ENCODE results near the gene POP4.
"Not testable (repeated sequence)": the region's sequence is repeated elsewhere in the genome, so short reads cannot be mapped to it uniquely, and the experiment has no call there.

POP4 gene

DNA sequence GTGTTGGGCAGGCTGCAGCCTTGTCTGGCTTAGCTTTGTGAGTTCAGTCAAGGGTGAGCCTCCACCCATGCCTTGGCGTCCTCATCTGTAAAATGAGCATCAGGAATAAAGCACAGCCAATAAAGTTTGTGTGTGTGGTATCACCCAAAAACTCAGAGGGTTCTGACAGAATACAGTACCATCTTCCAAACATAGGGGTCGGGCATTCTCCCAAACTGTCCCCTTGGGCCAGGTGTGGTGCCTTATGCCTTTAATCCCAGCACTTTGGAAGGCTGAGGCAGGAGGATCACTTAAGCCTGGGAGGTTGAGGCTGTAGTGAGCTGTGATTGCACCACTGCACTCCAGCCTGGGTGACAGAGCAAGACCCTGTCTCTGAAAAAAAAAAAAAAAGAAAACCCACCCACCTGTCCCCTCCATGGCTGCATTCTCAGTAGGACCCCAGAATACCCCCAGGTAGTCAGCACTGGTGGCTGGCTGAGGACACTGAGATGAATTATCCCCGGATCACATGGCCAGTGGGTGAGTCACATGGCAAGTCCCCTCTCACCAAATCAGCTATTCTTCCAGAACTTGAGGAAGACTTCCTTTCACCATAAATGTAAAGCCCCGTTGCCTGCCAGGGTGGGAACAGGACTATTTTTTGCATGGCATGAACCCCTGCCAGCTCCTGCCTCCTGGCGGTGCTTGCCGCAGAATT is 18.6 kb downstream of the POP4 start:
- no peak for DNase-seq
- H3K27ac ChIP-seq (ENCODE audit: low read length, poor library complexity, severe bottlenecking) = no peak overlapping the region
- no peak overlapping the region for H3K4me3 ChIP-seq (ENCODE audit: insufficient read depth in 1 of 2, low read depth in 1 of 2, low read length in 2 of 2)
- no peak overlapping the region for H2AK5ac ChIP-seq (ENCODE audit: low read length, severe bottlenecking)
- no peak overlapping the region for H3K18ac ChIP-seq (ENCODE audit: low read depth in 1 of 2, low read length in 2 of 2)
- peaks cover 9% of the 10 kb centered on the region for H3K4me1 ChIP-seq (ENCODE audit: control insufficient read depth, insufficient read depth, low read depth, low read length)
- H3K79me1 ChIP-seq (replicated peaks; ENCODE audit: low read length, poor library complexity, severe bottlenecking) = no peaks in the 10 kb centered on the region
- no peak overlapping the region for H3K14ac ChIP-seq (ENCODE audit: low read length in 2 of 2)
- H2BK15ac ChIP-seq (ENCODE audit: low read depth, poor library complexity, severe bottlenecking) = no peak overlapping the region
- peaks cover 4 to 12% of the 10 kb centered on the region in 2 experiments for H3K27me3 ChIP-seq (ENCODE audit: control insufficient read depth in 1 of 2, insufficient read depth in 1 of 2, low read length in 2 of 2)
- H2BK120ac ChIP-seq (ENCODE audit: low read depth, low read length) = no peak overlapping the region
- peak overlapping the region; percentile 45 for H4K8ac ChIP-seq (ENCODE audit: low read length)
- no peak overlapping the region for H2BK5ac ChIP-seq (ENCODE audit: low read depth, low read length, poor library complexity, severe bottlenecking)
- H3K9ac ChIP-seq (ENCODE audit: low read length) = no peak overlapping the region
- H3K4me2 ChIP-seq (ENCODE audit: low read length, poor library complexity, severe bottlenecking) = no peak overlapping the region
- no peak overlapping the region for H2AFZ ChIP-seq (ENCODE audit: low read depth, low read length)
- H3K9me3 ChIP-seq (ENCODE audit: control insufficient read depth, low read length) = no peaks in the 10 kb centered on the region
- H3K36me3 ChIP-seq (ENCODE audit: control insufficient read depth in 1 of 2, insufficient read depth in 2 of 2, low read depth in 1 of 2, low read length in 2 of 2) = no peaks in the 10 kb centered on the region
- no peak overlapping the region for H3K4ac ChIP-seq (ENCODE audit: low read depth in 1 of 2, low read length in 2 of 2)
- 82% methylated on average over 4 of the region's 6 CpGs for WGBS
- H2BK12ac ChIP-seq (ENCODE audit: low read length in 2 of 2) = no peak overlapping the region
- no peak overlapping the region for H3K23ac ChIP-seq (ENCODE audit: low read length in 2 of 2)
- no peak overlapping the region for H4K91ac ChIP-seq (ENCODE audit: low read length)

- Histone ChIP-seq H3K18ac (ENCODE audit: low read depth in 1 of 2, low read length in 2 of 2) (no peak overlapping the region), H4K8ac (ENCODE audit: low read length) (no peak overlapping the region), H3K27me3 (ENCODE audit: control insufficient read depth in 1 of 2, insufficient read depth in 1 of 2, low read length in 2 of 2) (peaks cover 3 to 7% of the 10 kb centered on the region in 2 experiments), H3K27ac (ENCODE audit: low read length, poor library complexity, severe bottlenecking) (no peak overlapping the region), H3K36me3 (ENCODE audit: control insufficient read depth in 1 of 2, insufficient read depth in 2 of 2, low read depth in 1 of 2, low read length in 2 of 2) (no peaks in the 10 kb centered on the region), H4K91ac (ENCODE audit: low read length) (no peak overlapping the region), H3K14ac (ENCODE audit: low read length in 2 of 2) (no peak overlapping the region), H2BK12ac (ENCODE audit: low read length in 2 of 2) (no peak overlapping the region), H3K79me1 (replicated peaks; ENCODE audit: low read length, poor library complexity, severe bottlenecking) (no peaks in the 10 kb centered on the region), H2AFZ (ENCODE audit: low read depth, low read length) (no peak overlapping the region), H3K4ac (ENCODE audit: low read depth in 1 of 2, low read length in 2 of 2) (no peak overlapping the region), H2AK5ac (ENCODE audit: low read length, severe bottlenecking) (no peak overlapping the region), H3K9ac (ENCODE audit: low read length) (no peak overlapping the region), H3K4me3 (ENCODE audit: insufficient read depth in 1 of 2, low read depth in 1 of 2, low read length in 2 of 2) (no peak overlapping the region), H3K9me3 (ENCODE audit: control insufficient read depth, low read length) (no peaks in the 10 kb centered on the region), H3K4me2 (ENCODE audit: low read length, poor library complexity, severe bottlenecking) (no peak overlapping the region), H2BK5ac (ENCODE audit: low read depth, low read length, poor library complexity, severe bottlenecking) (no peak overlapping the region), H2BK15ac (ENCODE audit: low read depth, poor library complexity, severe bottlenecking) (no peak overlapping the region), H3K23ac (ENCODE audit: low read length in 2 of 2) (no peak overlapping the region), H2BK120ac (ENCODE audit: low read depth, low read length) (no peak overlapping the region), H3K4me1 (ENCODE audit: control insufficient read depth, insufficient read depth, low read depth, low read length) (peaks cover 9% of the 10 kb centered on the region)
- DNase-seq = no peak
- 92% methylated on average over 9 of the region's 9 CpGs for WGBS
Measured at GRCh38 chr19:29625186-29625651, 19.1 kb downstream of the POP4 start.

DNA sequence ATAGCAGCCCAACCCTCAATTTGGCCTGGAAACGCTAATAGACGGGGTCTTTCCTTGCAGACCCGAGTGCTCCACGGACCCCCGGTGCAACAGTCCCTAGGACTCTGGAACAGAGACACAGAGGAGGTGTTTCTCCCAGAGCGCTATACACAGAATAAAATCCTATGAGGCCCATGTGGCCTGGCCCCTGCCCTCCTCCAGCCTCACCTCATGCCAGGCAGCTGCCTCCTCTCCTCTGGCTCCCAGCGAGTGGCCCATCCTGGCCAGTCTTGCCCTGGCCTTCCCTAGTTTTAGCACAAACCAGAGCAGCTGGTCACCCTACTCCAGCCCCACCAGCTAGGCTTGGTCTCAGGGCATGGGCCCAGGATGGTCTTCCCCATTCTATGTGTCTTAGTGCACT is 20.3 kb downstream of the POP4 start:
- H3K4me2 ChIP-seq (ENCODE audit: low read length, poor library complexity, severe bottlenecking) = no peak overlapping the region
- H3K9ac ChIP-seq (ENCODE audit: low read length) = no peak overlapping the region
- H2BK15ac ChIP-seq (ENCODE audit: low read depth, poor library complexity, severe bottlenecking) = no peak overlapping the region
- H3K36me3 ChIP-seq (ENCODE audit: control insufficient read depth in 1 of 2, insufficient read depth in 2 of 2, low read depth in 1 of 2, low read length in 2 of 2) = no peaks in the 10 kb centered on the region
- no peak overlapping the region for H2AFZ ChIP-seq (ENCODE audit: low read depth, low read length)
- H2BK120ac ChIP-seq (ENCODE audit: low read depth, low read length) = no peak overlapping the region
- peaks cover 0 to 3% of the 10 kb centered on the region in 2 experiments for H3K27me3 ChIP-seq (ENCODE audit: control insufficient read depth in 1 of 2, insufficient read depth in 1 of 2, low read length in 2 of 2)
- H2BK12ac ChIP-seq (ENCODE audit: low read length in 2 of 2) = no peak overlapping the region
- no peak overlapping the region for H3K4me3 ChIP-seq (ENCODE audit: insufficient read depth in 1 of 2, low read depth in 1 of 2, low read length in 2 of 2)
- 91% methylated on average over 7 of the region's 7 CpGs for WGBS
- H3K79me1 ChIP-seq (replicated peaks; ENCODE audit: low read length, poor library complexity, severe bottlenecking) = no peaks in the 10 kb centered on the region
- H3K18ac ChIP-seq (ENCODE audit: low read depth in 1 of 2, low read length in 2 of 2) = no peak overlapping the region
- no peak overlapping the region for H4K91ac ChIP-seq (ENCODE audit: low read length)
- H3K4me1 ChIP-seq (ENCODE audit: control insufficient read depth, insufficient read depth, low read depth, low read length) = peaks cover 6% of the 10 kb centered on the region
- H3K9me3 ChIP-seq (ENCODE audit: control insufficient read depth, low read length) = no peaks in the 10 kb centered on the region
- H4K8ac ChIP-seq (ENCODE audit: low read length) = no peak overlapping the region
- H3K27ac ChIP-seq (ENCODE audit: low read length, poor library complexity, severe bottlenecking) = no peak overlapping the region
- H3K23ac ChIP-seq (ENCODE audit: low read length in 2 of 2) = no peak overlapping the region
- no peak for DNase-seq
- no peak overlapping the region for H2BK5ac ChIP-seq (ENCODE audit: low read depth, low read length, poor library complexity, severe bottlenecking)
- H3K4ac ChIP-seq (ENCODE audit: low read depth in 1 of 2, low read length in 2 of 2) = no peak overlapping the region
- H2AK5ac ChIP-seq (ENCODE audit: low read length, severe bottlenecking) = no peak overlapping the region
- H3K14ac ChIP-seq (ENCODE audit: low read length in 2 of 2) = no peak overlapping the region

DNA sequence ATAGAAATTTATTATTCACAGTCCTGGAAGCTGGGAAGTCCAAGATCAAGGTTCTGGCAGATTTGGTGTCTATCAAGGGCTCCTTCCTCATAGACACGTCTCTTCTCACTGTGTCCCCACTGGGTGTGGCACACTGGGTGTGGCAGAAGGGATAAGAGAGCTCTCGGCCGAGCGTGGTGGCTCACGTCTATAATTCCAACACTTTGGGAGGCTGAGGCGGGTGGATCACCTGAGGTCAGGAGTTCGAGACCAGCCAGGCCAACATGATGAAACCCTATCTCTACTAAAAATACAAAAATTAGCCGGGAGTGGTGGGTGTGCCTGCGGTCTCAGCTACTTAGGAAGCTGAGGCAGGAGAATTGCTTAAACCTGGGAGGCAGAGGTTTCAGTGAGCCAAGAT is 20.7 kb downstream of the POP4 start:
- H4K91ac ChIP-seq (ENCODE audit: low read length); H3K27me3 ChIP-seq (ENCODE audit: control insufficient read depth in 1 of 2, insufficient read depth in 1 of 2, low read length in 2 of 2); H2BK15ac ChIP-seq (ENCODE audit: low read depth, poor library complexity, severe bottlenecking); H3K4me3 ChIP-seq (ENCODE audit: insufficient read depth in 1 of 2, low read depth in 1 of 2, low read length in 2 of 2); DNase-seq; H3K79me1 ChIP-seq (replicated peaks; ENCODE audit: low read length, poor library complexity, severe bottlenecking); H3K27ac ChIP-seq (ENCODE audit: low read length, poor library complexity, severe bottlenecking); H2AFZ ChIP-seq (ENCODE audit: low read depth, low read length); H2AK5ac ChIP-seq (ENCODE audit: low read length, severe bottlenecking); H3K4ac ChIP-seq (ENCODE audit: low read depth in 1 of 2, low read length in 2 of 2); H3K4me2 ChIP-seq (ENCODE audit: low read length, poor library complexity, severe bottlenecking); H3K23ac ChIP-seq (ENCODE audit: low read length in 2 of 2); H2BK12ac ChIP-seq (ENCODE audit: low read length in 2 of 2); H3K14ac ChIP-seq (ENCODE audit: low read length in 2 of 2); H2BK120ac ChIP-seq (ENCODE audit: low read depth, low read length); H3K18ac ChIP-seq (ENCODE audit: low read depth in 1 of 2, low read length in 2 of 2); H4K8ac ChIP-seq (ENCODE audit: low read length); H3K9me3 ChIP-seq (ENCODE audit: control insufficient read depth, low read length); H3K36me3 ChIP-seq (ENCODE audit: control insufficient read depth in 1 of 2, insufficient read depth in 2 of 2, low read depth in 1 of 2, low read length in 2 of 2); H3K9ac ChIP-seq (ENCODE audit: low read length); H2BK5ac ChIP-seq (ENCODE audit: low read depth, low read length, poor library complexity, severe bottlenecking); H3K4me1 ChIP-seq (ENCODE audit: control insufficient read depth, insufficient read depth, low read depth, low read length): not testable (repeated sequence)
- 86% methylated on average over 8 of the region's 9 CpGs for WGBS
